Esophagus muscularis mucosa (tissue), 4 donors: Measurements from ENCODE around the gene NR2F6.

Source experiments
- EP300 ChIP-seq: sonication (generic); formaldehyde crosslinking; IDR thresholded peaks from one replicate; pipeline ENCODE4 v1.6.1; 2017; ENCODE audit warnings: antibody characterized with exemption
- POLR2A ChIP-seq: fragments of 450-650 bp; IDR thresholded peaks from one replicate; pipeline ENCODE4 v1.6.1; 2017; ENCODE audit warnings: antibody characterized with exemption, moderate library complexity, mild to moderate bottlenecking, low read depth
- POLR2AphosphoS5 ChIP-seq, 2 donors: sonication (generic); formaldehyde crosslinking; IDR thresholded peaks; one replicate each; pipeline ENCODE4 v1.6.1; 2017; ENCODE audit warnings: antibody characterized with exemption in 2 of 2
- TF ChIP-seq, protein P1 (sequence below), 3 experiments: fragments of 200-600 bp in 2 of 3; fragments of 450-650 bp in 1 of 3; sonication (generic) in 2 of 3; IDR thresholded peaks; one replicate each; pipeline ENCODE4 v1.5.1; 2017 to 2019; ENCODE audit warnings: antibody characterized with exemption in 3 of 3, mild to moderate bottlenecking in 2 of 3, moderate library complexity in 1 of 3

- TF ChIP-seq, protein P1, sequence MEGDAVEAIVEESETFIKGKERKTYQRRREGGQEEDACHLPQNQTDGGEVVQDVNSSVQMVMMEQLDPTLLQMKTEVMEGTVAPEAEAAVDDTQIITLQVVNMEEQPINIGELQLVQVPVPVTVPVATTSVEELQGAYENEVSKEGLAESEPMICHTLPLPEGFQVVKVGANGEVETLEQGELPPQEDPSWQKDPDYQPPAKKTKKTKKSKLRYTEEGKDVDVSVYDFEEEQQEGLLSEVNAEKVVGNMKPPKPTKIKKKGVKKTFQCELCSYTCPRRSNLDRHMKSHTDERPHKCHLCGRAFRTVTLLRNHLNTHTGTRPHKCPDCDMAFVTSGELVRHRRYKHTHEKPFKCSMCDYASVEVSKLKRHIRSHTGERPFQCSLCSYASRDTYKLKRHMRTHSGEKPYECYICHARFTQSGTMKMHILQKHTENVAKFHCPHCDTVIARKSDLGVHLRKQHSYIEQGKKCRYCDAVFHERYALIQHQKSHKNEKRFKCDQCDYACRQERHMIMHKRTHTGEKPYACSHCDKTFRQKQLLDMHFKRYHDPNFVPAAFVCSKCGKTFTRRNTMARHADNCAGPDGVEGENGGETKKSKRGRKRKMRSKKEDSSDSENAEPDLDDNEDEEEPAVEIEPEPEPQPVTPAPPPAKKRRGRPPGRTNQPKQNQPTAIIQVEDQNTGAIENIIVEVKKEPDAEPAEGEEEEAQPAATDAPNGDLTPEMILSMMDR (IDR thresholded peaks at IDR 0.05): no peak
- TF ChIP-seq POLR2AphosphoS5 (IDR thresholded peaks at IDR 0.05): no peak
- TF ChIP-seq POLR2A: no peak
- TF ChIP-seq EP300: no peak
Observed at GRCh38 chr19:17262557-17262956, 16.8 kb upstream of the NR2F6 start.
